Measurements from ENCODE around the gene GTF2F2.

DNA sequence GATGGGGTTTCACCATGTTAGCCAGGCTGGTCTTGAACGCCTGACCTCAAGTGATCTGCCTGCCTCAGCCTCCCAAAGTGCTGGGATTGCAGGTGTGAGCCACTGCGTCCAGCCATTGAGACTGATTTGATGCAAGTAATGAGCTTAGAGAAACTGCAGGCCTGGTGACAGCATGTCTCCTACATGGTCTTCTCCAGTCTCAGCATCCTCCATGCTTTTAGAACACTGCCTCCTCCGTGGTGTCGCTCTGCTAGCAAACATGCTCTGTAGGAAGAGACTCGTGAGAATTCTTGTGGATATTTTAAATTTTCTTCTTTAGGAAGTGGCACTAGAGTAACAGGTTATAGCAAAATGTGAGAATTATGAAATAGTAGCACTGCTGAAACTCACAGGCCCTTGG lies 183.6 kb downstream of the GTF2F2 start:
- TF ChIP-seq POLR2AphosphoS5 (IDR thresholded peaks at IDR 0.05; ENCODE audit: low read depth) (no peak), GABPA (IDR thresholded peaks at IDR 0.05; ENCODE audit: low read depth) (no peak)
- TF ChIP-seq, protein P1, sequence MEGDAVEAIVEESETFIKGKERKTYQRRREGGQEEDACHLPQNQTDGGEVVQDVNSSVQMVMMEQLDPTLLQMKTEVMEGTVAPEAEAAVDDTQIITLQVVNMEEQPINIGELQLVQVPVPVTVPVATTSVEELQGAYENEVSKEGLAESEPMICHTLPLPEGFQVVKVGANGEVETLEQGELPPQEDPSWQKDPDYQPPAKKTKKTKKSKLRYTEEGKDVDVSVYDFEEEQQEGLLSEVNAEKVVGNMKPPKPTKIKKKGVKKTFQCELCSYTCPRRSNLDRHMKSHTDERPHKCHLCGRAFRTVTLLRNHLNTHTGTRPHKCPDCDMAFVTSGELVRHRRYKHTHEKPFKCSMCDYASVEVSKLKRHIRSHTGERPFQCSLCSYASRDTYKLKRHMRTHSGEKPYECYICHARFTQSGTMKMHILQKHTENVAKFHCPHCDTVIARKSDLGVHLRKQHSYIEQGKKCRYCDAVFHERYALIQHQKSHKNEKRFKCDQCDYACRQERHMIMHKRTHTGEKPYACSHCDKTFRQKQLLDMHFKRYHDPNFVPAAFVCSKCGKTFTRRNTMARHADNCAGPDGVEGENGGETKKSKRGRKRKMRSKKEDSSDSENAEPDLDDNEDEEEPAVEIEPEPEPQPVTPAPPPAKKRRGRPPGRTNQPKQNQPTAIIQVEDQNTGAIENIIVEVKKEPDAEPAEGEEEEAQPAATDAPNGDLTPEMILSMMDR (IDR thresholded peaks at IDR 0.05; ENCODE audit: insufficient read depth, low read length): no peak
